NOMO-1 treated with dmso at 0.1 percent for 144 hours (cell line): Measurements from ENCODE around the gene EIPR1.

ENCODE experiments used
- DNase-seq: peaks from one replicate; lab custom pipeline; 2025; ENCODE audit not compliant: unreplicated experiment; lab: John Stamatoyannopoulos, UW

The EIPR1 gene

DNA sequence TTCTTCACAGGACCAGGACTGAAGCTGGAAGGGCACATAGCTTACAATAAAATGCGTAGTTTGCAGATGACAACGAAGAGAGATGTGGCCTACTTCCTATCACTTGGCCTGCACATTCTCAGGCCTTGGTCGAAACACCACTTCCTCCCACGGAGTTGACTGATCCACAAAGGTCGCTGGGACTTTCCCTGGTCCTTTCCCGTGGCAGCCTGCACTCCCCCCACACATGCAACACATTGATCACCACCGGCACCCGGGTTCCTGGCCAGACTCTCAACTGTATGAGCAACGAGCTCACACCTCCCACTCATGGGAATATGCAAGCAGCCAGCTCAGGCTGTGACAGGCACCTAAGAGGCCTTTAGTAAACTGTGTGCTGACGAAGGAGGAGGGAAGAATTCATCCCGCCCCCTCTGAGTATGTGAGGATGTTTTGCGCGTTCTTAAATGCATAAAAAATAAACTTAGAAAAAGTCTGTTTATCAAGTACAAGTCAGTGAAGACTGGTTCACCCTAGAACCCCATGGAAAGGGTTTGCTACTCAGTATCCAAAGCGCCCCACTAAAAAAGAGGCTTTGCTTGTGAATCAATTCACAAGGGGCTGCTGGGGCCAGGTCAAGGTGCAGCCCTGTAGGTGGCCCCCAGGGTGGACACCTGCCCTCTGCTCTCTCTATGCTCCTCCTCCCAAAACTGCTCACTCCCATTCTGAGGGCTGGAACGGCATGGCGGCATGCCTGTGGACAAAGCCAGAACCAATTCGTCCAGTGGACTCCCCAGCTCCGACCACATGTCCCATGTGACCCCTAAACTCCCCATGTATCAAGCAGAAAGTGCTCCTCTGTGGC lies 154.3 kb downstream of the EIPR1 start:
- DNase-seq, result no peak

DNA sequence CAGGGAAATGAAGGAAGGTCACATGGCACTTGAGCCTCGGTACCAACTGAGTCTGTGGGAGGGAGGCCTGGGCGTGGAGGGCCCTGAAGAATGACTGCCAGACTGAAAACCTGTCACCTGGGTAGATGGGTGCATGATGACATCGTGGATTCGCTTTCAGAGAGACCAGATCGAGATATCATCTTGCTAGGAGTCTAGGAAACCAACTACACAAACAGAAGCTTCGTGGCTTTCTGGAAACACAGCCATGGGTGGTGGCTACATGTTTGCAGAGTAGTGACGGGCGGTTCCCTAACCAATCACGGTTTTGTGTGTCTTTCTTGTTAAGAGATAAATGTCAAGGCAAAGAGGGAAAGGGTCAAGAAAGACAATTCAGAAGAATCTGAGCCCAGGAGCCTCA lies 155.0 kb downstream of the EIPR1 start:
- DNase-seq, result no peak

DNA sequence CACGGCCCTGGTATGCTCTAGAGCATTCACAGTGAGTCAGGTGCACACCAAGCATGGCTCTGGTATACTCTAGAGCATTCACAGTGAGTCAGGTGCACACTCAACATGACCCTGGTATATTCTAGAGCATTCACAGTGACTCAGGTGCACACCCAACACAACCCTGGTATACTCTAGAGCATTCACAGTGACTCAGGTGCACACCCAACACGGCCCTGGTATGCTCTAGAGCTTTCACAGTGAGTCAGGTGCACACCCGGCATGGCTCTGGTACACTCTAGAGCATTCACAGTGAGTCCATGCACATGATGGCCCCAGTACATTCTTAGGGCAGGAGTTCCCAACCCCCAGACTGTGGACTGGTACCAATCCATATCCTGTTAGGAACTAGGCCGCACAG lies 158.1 kb downstream of the EIPR1 start:
- no peak for DNase-seq

DNA sequence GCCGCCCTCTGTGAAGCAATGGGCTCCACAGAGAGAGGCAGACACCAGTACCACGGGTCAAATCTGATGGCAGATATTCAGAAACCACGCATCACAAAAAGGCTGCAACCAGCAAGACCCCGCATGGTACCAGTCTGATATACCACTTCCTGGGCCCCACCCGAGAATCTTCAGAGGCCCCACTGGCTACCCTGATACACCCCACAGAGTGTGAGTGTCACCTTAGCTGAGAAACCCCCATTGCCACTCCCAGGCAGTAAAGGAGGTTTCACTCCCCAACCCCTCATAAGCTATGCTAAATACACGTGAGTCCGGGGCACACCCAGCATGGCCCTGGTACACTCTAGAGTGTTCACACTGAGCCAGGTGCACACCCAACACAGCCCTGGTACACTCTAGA lies 160.0 kb downstream of the EIPR1 start:
- DNase-seq, result no peak

DNA sequence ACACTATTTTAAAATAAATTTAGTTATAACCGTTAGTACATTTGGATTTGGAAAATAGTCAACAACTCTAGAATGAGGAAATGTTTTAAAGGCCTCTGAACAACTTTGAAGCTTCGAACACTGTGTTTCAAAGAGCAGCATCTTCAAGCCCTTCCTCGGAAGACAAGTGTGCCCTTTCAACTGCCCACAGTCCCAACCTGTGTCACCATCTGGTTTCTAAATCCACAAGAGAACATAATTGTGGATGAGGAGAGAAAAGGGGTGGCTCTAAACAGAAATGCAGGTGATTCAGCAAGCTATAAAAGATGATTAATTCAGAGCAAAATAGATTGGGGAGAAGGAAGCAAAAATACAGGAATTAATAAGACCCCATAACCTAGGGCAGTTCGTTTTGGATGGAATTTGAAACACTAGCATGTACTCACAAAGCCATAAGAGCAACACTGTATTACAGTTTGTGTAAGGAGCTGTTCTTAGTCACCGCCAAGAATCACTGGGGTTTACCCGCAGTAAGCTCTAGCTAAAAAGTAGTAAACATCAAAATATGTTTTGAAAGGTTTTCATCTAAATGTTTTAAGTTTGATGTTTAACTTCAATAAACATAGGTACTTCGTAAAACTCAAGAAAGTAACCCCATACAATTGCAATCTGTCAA lies 160.7 kb downstream of the EIPR1 start:
- DNase-seq, result no peak

DNA sequence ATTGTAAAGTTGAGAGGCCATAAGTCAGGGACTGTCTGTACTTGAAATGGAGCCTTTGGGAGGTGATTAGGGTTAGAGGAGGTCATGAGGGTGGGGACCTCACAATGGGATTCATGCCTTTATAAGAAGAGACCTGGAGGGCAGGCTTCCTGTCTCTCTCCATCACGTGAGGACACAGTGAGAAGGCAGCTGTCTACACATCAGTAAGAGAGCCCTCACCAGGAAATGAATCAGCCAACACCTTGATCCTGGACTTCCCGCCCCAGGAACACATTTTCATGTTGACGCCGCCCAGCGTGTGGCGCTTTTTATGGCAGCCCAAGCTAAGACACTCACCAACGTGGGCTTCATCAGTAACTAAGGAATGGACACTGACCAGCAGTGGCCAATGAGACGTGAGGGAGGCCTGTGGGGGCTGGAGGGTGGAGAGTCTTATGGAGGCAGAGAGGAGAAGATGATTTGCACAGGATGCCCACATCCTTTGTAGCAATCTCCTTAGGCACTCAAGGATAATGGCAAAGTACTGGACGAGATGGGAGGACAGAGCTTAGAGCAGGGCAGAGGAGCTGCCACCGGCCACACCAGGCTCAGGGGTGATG lies 162.7 kb downstream of the EIPR1 start:
- no peak for DNase-seq

DNA sequence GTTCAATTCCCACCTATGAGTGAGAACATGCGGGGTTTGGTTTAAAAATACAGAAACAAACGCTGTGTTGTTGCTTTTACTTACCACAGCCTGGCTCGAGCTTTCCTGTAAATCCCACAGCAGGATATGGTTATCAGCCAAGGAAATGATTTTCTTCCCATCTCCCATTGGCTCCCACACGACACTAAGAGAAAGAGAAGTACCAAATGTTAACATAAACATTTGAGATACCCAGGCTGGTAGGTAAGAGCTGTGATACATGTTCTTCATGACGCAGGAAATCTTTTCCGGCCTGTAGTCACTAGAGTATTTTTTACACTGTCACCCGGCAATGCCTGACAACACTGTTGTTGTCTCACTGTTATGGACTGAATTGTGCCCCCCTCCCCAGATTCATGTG lies 163.6 kb downstream of the EIPR1 start:
- no peak for DNase-seq

DNA sequence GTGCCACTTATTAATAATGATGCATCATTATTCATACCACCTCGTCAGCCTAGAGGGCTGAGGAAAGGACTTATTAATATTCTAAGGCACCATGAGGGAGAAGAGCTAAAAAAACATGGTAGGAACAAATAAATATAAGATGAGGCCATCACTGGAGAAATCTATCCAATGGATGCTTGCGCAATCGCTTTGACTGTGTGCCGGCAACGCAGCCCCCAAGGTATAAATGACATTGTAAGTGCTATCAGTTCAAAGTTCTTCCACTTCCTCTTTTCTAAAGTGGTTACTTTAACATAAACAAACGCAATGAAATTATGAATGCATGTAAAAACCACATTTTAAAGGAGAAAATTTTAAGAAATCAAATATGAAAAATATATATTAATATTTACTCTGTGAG lies 164.6 kb downstream of the EIPR1 start:
- no peak for DNase-seq

DNA sequence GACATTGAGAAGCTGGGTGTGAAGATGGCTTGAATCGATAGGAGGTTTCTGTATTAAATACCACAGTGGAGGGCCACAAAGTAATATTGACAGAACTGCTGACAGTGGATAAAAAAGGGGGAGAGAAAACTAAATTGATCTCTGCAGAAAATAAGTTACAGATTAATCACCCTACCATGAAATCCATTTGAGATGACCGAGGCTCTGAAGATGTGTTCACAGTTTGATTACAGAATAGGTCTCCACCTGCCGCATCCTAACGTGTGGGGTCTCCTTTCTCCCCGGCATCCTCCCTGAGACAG lies 165.6 kb downstream of the EIPR1 start:
- no peak for DNase-seq

DNA sequence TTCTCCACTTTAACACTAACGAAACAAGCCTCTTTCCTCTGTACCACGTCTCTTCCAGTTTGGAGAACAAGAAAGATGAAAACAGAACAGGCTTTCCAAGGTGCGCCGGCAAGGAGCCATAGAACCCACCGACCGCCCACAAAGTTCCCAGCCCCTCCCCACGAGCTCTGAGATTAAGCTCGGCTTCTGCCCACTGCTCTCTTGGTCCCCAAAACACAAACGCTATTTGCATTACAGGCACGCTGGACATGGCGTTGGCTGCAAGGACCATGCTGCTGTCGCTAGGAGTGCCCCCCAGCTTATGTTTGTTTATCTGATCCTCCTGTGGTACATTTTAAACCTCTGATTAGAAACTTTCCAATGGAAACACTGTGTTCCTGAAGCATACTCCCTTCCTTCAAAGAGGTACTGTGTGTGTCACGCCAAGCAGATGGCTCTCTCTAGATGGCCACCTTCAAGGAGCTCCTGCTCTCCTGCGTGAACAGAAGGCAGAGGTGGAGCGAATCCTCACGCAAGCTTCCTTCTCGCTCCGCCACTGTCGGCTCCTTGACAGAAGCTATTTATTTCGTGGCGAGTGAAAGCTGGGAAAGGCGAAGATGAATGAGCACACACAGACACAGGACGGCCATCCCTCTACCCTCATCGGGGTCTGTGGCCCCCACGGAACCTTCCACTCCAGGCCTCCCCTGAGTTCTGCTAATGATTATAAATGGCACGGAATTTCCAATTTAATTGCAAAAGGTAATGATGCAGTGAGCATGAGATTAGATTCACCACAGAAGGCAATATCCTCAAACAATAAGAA lies 166.2 kb downstream of the EIPR1 start:
- no peak for DNase-seq

DNA sequence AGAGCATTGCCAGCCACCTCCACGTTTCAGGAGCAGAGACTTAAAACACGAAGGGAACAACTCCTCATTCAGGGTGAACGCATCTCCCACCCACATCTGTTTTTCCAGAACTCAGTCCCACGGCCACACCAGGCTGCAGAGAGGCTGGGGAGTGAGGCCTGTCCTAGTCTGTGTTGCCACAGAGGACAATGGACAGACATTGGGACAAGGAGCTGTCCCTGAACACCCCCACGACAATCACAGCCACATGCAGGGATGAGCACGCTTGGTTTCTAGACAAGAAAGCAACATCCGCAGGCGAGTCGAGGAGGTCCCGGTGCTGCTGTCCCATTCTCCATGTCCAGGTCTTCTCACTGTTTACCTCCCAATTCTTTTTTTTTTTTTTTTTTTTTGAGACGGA lies 167.4 kb downstream of the EIPR1 start:
- DNase-seq, result no peak

DNA sequence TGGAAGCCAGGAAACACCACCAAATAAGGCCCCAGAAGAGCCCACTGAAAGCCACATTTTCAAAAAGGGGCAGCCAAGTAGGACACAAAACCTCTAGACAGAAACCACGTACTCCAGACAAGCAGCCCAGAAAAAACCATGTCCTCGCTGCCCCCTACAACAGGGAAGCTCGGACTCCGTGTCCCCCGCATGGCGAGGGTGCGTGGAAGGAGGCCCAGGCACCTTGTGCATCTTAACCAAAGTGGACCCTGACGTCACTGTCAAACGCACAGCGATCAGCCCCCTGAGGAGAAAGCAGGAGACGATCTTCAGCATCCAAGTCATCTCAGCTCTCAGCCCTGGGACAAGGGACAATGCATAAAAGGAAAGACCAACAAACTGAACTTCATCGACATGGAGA lies 168.4 kb downstream of the EIPR1 start:
- DNase-seq, result no peak

DNA sequence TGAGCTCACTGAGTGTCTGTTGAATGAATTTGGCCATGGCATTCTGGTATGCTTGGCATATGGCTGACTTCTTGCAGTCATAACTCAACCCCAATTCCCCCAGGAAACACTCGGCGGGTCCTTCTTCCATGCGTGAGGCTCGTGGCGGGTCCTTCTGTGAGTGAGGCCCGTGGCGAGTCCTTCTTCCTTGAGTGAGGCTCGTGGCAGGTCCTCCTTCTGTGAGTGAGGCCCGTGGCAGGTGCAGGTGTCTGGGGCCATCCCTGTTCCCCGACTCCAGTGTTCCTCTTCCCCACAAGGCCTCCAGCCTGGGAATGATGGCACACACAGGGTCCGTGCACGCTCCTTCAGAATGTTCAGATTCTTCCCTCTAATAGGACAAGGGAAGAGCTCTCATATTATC lies 169.0 kb downstream of the EIPR1 start:
- no peak for DNase-seq

DNA sequence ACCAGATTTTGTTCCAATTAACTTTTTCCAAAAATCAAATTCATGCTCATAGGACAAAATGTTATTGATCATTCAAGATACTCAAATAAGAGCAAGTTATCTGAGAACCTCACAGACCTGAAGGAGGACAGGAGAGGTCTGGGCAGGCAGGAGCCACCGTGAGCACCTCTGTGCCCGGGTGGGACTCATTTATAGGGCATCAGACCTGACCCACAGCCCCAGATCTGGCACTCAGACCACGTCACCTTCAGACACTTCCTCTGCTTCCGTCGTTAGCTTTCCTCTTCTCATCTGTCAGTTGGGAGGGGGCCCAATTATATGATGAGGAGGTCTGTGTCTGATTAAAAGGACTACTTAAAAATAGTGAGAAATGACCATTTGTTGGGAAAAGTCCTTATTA lies 169.4 kb downstream of the EIPR1 start:
- no peak for DNase-seq

DNA sequence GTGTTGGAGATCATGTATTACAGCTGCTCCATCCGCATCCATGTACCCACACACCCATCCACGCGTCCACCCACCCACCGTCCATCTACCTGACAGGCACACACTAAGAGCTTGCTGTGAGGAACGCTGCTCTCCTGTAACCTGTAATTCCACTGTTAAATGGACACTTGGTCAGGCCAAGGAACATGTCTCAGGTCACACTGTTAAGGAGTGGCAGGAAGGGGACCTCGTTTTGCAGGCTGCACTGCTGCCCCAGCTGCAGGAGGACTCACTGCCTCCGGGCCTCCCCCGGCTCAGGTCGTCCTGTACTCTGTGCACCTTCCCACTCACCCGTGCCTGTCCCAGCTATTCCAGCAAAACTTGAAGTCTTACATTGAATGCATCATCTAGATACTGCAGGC lies 170.5 kb downstream of the EIPR1 start:
- DNase-seq, result no peak

DNA sequence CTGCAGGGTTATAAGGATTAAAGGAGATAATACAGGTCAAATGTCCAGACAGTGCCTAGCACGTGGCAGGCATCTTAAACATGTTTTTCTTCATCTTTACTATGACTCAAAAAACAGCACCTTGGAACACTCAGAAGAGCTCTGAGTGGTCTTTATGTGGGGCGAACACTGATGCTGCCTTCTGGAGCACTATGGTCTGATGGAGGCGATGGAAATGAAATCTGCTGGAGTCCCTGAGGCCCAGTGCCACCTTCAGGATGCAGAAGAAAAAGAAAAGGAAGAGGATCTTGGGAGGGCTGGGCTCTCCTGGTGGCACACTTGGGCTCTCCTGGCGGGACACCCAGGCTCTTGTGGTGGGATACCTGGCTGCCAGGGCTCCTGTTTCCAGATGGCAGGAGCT lies 171.8 kb downstream of the EIPR1 start:
- no peak for DNase-seq

DNA sequence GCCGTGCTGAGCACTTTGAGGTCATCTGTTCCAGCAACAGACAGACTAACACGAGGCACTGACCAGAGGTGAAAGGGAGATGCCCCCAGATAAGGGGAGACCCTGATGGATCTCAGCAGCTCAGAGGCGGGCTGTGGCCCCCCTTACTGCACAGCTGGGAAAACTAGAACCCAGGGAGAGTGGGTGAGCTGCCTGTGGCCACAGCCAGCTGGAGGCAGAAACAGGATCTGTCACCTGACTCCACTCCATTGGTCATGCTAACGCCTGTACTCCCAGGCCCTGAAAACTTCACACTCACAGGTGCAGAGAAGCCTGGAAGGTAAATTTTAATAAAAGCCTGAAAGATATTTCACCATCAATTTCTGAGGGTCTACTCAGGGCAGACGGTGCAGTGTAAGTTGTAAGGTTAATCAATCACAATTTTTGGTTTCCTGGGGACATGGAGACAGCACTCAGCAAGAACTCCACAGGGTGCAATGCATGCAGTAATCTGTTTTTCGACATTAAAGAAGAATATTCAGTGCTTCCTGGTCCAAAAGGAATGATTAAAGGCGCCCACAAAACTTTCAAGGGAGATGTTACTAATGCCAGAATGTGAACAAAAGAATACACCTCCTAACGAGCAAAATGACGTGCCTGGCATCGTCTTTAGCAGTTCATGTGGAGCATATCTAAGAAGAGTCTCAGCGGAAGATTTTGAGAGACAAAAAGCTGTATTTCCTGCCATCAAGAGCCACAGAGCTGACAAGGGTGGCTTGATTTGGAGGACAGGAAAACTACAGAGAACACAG lies 173.4 kb downstream of the EIPR1 start:
- no peak for DNase-seq

DNA sequence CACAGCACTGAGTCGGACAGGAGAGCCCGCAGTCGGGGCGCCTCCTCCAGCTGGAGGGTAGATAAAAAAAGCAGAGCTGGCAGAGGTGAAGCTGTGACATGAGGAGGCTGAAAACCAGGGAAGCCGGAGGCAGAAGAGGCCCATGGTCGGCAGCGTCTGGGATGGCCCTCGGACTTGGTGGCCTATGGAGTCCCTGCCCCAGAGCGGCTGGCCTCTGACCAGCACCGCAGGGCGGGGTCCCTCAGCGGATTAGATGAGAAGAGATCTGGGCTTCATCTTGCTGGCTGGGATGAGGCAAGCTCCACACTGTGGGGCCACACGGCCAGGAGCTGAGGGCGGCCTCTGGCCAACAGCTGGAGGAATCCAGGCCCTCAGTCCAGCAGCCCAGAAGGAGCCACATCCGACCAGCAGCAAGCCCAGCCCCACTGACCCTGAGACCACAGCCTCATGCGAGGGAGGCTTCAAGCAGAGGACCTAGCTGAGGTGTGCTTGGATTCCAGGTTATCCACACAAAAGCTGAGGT lies 174.1 kb downstream of the EIPR1 start:
- DNase-seq, result no peak

DNA sequence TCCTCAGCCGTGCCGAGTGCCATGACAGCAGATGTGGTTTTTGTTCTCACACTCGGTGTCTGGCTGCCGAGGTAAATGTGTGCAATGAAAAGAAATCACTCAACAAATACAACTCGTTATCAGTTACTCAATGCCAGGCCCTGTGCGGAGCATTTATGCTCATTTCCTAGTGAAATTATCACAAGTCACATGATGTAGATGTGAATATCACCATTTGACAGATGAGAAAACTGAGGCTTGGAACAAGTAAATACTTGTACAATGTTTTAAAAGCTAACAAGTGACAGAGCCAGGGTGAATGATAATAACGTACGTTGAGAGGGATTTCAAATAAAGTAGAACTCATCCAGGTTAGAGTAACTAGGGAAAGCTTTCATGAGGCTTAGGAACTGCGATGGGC lies 174.7 kb downstream of the EIPR1 start:
- no peak for DNase-seq

DNA sequence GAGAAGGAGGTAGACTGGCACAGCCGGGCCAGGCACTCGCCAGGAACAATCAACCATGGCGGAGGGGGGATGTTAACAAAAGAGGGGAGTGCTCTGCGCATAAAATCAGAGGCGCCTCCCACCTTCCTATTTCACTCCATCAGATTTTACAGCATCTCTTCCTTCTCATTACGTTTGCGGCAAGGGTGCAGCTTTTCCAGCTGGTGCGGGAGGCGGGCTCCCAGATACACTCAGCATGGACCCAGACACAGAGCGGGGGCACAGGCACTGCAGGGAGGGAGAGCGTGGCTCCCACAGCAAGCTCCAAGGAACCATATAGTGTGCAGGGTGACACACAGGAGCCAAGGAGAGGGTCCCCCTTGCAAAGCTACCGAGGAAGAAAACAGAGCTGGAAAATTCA lies 176.3 kb downstream of the EIPR1 start:
- no peak for DNase-seq
